ENCODE results near the gene AKAP13. TPM values are rescaled to one million over a fixed set of nuclear protein-coding genes. Genes with fewer than 3 reads are reported as not detected.

Gene AKAP13
- polyA plus RNA-seq, 1 of the 3 experiments (the other 2 are of a cell fraction) = 8.4 TPM

- H3K27ac ChIP-seq (ENCODE audit: low read depth in 2 of 2, low read length in 1 of 2) = peak overlapping the region; percentile 45 to 70
- peaks cover 3 to 25% of the 10 kb centered on the region in 2 experiments for H3K36me3 ChIP-seq (replicated peaks in 1 of 2; ENCODE audit: control insufficient read depth in 1 of 2, insufficient read depth in 2 of 2, low read length in 1 of 2)
- ChIA-PET CTCF (no interaction called here), POLR2A (no interaction called here)
- peaks cover 9% of the 10 kb centered on the region; the same call in 1 of the 2 replicates for H3K79me2 ChIP-seq (ENCODE audit: insufficient read depth)
- 37% methylated on average over 5 of the region's 5 CpGs for WGBS (ENCODE audit: low lambda C conversion rate)
- no peak overlapping the region; the same call in 1 of the 2 replicates for H3K9ac ChIP-seq
- H3K9me2 ChIP-seq = no peaks in the 10 kb centered on the region
- no peaks in the 10 kb centered on the region for H3K9me3 ChIP-seq
- peaks cover 6 to 13% of the 10 kb centered on the region in 2 experiments; a peak in 3 of 4 replicates for H3K4me1 ChIP-seq (ENCODE audit: control insufficient read depth in 1 of 2, insufficient read depth in 2 of 2, low read depth in 1 of 2, low read length in 1 of 2)
- H3K4me2 ChIP-seq = 0 out of 2 replicates have a peak overlapping the region, but pooled peaks have one; percentile 4
- H3K4me3 ChIP-seq (ENCODE audit: low read depth in 2 of 2, low read length in 1 of 2) = no peak overlapping the region
- H3F3A ChIP-seq (replicated peaks; ENCODE audit: insufficient read depth) = peaks cover 13% of the 10 kb centered on the region
- no peak overlapping the region for H2AFZ ChIP-seq (ENCODE audit: low read depth)
- no peak for DNase-seq
- no peaks in the 10 kb centered on the region for H3K27me3 ChIP-seq (ENCODE audit: insufficient read depth)
- H4K20me1 ChIP-seq (ENCODE audit: insufficient read depth) = no peaks in the 10 kb centered on the region
- no peak; a peak in 1 of 4 replicates for TF ChIP-seq EP300 (IDR thresholded peaks at IDR 0.05; ENCODE audit: borderline replicate concordance in 1 of 2, low read depth in 1 of 2, low read length in 1 of 2)
- no peak for TF ChIP-seq CHD2 (IDR thresholded peaks at IDR 0.05; ENCODE audit: low read length, partially characterized antibody)
- TF ChIP-seq GABPA (IDR thresholded peaks at IDR 0.05; ENCODE audit: low read depth) = no peak
- TF ChIP-seq YY1 (IDR thresholded peaks at IDR 0.05; ENCODE audit: low read depth) = peak; percentile 75
- TF ChIP-seq FOXM1 (IDR thresholded peaks at IDR 0.05; ENCODE audit: low read depth) = no peak
- no peak for TF ChIP-seq CTCF (IDR thresholded peaks at IDR 0.05)
- TF ChIP-seq POLR2AphosphoS5 (IDR thresholded peaks at IDR 0.05; ENCODE audit: low read depth, low read length) = no peak
- TF ChIP-seq MEF2A (IDR thresholded peaks at IDR 0.05; ENCODE audit: borderline replicate concordance, low read depth) = no peak
- no peak for TF ChIP-seq SIN3A (IDR thresholded peaks at IDR 0.05; ENCODE audit: borderline replicate concordance, low read depth, low read length)
- TF ChIP-seq NFIC (IDR thresholded peaks at IDR 0.05; ENCODE audit: borderline replicate concordance) = no peak
- TF ChIP-seq RAD21 (IDR thresholded peaks at IDR 0.05; ENCODE audit: low read length) = no peak
- no peak for TF ChIP-seq REST (IDR thresholded peaks at IDR 0.05; ENCODE audit: low read depth, low read length)
- no peak for TF ChIP-seq TAF1 (IDR thresholded peaks at IDR 0.05; ENCODE audit: borderline replicate concordance, low read depth, low read length)
- TF ChIP-seq, protein P1, sequence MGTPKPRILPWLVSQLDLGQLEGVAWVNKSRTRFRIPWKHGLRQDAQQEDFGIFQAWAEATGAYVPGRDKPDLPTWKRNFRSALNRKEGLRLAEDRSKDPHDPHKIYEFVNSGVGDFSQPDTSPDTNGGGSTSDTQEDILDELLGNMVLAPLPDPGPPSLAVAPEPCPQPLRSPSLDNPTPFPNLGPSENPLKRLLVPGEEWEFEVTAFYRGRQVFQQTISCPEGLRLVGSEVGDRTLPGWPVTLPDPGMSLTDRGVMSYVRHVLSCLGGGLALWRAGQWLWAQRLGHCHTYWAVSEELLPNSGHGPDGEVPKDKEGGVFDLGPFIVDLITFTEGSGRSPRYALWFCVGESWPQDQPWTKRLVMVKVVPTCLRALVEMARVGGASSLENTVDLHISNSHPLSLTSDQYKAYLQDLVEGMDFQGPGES (IDR thresholded peaks at IDR 0.05; ENCODE audit: low read depth, low read length) = no peak
- TF ChIP-seq, protein P2, sequence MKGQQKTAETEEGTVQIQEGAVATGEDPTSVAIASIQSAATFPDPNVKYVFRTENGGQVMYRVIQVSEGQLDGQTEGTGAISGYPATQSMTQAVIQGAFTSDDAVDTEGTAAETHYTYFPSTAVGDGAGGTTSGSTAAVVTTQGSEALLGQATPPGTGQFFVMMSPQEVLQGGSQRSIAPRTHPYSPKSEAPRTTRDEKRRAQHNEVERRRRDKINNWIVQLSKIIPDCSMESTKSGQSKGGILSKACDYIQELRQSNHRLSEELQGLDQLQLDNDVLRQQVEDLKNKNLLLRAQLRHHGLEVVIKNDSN (IDR thresholded peaks at IDR 0.05; ENCODE audit: borderline replicate concordance, low read depth) = no peak
- TF ChIP-seq FOSL2 (IDR thresholded peaks at IDR 0.05; ENCODE audit: borderline replicate concordance, low read depth) = 0 out of 2 replicates have a peak, but pooled peaks have one; percentile 6
- no peak for TF ChIP-seq TEAD4 (IDR thresholded peaks at IDR 0.05; ENCODE audit: borderline replicate concordance, insufficient read depth)
- no peak for TF ChIP-seq ZBTB33 (IDR thresholded peaks at IDR 0.05; ENCODE audit: borderline replicate concordance, low read depth)
- TF ChIP-seq SMC3 (IDR thresholded peaks at IDR 0.05; ENCODE audit: low read depth, low read length) = no peak
- TF ChIP-seq RFX5 (IDR thresholded peaks at IDR 0.05; ENCODE audit: low read length) = no peak
- no peak for TF ChIP-seq FOXJ3 (CRISPR knock-in tag; IDR thresholded peaks at IDR 0.05)
- TF ChIP-seq, protein P3, sequence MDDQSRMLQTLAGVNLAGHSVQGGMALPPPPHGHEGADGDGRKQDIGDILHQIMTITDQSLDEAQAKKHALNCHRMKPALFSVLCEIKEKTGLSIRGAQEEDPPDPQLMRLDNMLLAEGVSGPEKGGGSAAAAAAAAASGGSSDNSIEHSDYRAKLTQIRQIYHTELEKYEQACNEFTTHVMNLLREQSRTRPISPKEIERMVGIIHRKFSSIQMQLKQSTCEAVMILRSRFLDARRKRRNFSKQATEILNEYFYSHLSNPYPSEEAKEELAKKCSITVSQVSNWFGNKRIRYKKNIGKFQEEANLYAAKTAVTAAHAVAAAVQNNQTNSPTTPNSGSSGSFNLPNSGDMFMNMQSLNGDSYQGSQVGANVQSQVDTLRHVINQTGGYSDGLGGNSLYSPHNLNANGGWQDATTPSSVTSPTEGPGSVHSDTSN (IDR thresholded peaks at IDR 0.05) = no peak
- TF ChIP-seq NRF1 (IDR thresholded peaks at IDR 0.05; ENCODE audit: low read depth, low read length) = no peak
- TF ChIP-seq TCF12 (IDR thresholded peaks at IDR 0.05) = peak; percentile 30; the same call in 1 of the 2 replicates
Measured at GRCh38 chr15:85649372-85649771, 269.0 kb downstream of the AKAP13 start.

Data from SK-N-SH (cell line).